Right renal pelvis (tissue), 4 donors: ENCODE data around the gene HBP1. TPM values are rescaled to one million over a fixed set of nuclear protein-coding genes. Genes with fewer than 3 reads are reported as not detected.
"Not testable (repeated sequence)": the region's sequence is repeated elsewhere in the genome, so short reads cannot be mapped to it uniquely, and the experiment has no call there.

Experiments used
- DNase-seq, 4 donors: peaks; one replicate each; pipeline ENCODE4 v3.0.0-alpha.2; 2013; ENCODE audit warnings: low read depth in 4 of 4, low spot score in 3 of 4, missing footprints in 1 of 4
- polyA plus RNA-seq, 4 donors: library from polyadenylated mRNA; unstranded; fragments of 120-200 nt; gene quantifications; one replicate each; pipeline ENCODE4 v1.2.1, GENCODE V29; 2013; ENCODE audit not compliant: insufficient read length in 4 of 4

Gene HBP1
- polyA plus RNA-seq, 4 donors = 104 to 138 (median 133) TPM

- DNase-seq = no peak
These were observed 50.9 kb downstream of the HBP1 start for GRCh38 chr7:107219563-107220244.

GRCh38 chr7:107220356-107220755 is 51.6 kb downstream of the HBP1 start:
- no peak for DNase-seq

GRCh38 chr7:107220806-107221205 is 52.0 kb downstream of the HBP1 start:
- DNase-seq = not testable (repeated sequence)

- DNase-seq = no peak
These were observed 55.8 kb downstream of the HBP1 start for GRCh38 chr7:107224374-107225223.

GRCh38 chr7:107228291-107228690 is 59.5 kb downstream of the HBP1 start:
- no peak for DNase-seq

GRCh38 chr7:107230334-107230733 is 61.5 kb downstream of the HBP1 start:
- no peak for DNase-seq

- DNase-seq = no peak
These were observed 63.8 kb downstream of the HBP1 start for GRCh38 chr7:107232568-107233090.

GRCh38 chr7:107233174-107233573 is 64.4 kb downstream of the HBP1 start:
- DNase-seq = no peak

GRCh38 chr7:107233981-107234380 is 65.2 kb downstream of the HBP1 start:
- DNase-seq = no peak

- DNase-seq = no peak
These were observed 65.6 kb downstream of the HBP1 start for GRCh38 chr7:107234436-107234835.

GRCh38 chr7:107236862-107237261 is 68.1 kb downstream of the HBP1 start:
- DNase-seq = no peak

GRCh38 chr7:107237451-107237850 is 68.6 kb downstream of the HBP1 start:
- no peak for DNase-seq

GRCh38 chr7:107242267-107242666 is 73.5 kb downstream of the HBP1 start:
- DNase-seq = no peak

- DNase-seq = no peak
These were observed 75.8 kb downstream of the HBP1 start for GRCh38 chr7:107244613-107245012.

GRCh38 chr7:107246836-107247235 is 78.0 kb downstream of the HBP1 start:
- DNase-seq = not testable (repeated sequence)

- no peak for DNase-seq
These were observed 79.9 kb downstream of the HBP1 start for GRCh38 chr7:107248551-107249316.

- DNase-seq = no peak
These were observed 83.2 kb downstream of the HBP1 start for GRCh38 chr7:107251963-107252362.
